H1 (cell line): ENCODE measurements around the gene CLDN9. TPM values are rescaled to one million over a fixed set of nuclear protein-coding genes. Genes with fewer than 3 reads are reported as not detected.

Experiments
- EP300 ChIP-seq, 2 experiments: IDR thresholded peaks; 1 replicate in 1 of 2; 2 replicates in 1 of 2; pipeline ENCODE4 v1.6.1; 2011 to 2012; ENCODE audit warnings: low read depth in 2 of 2, low read length in 2 of 2, mild to moderate bottlenecking in 2 of 2, borderline replicate concordance in 1 of 2, inconsistent platforms in 1 of 2, moderate library complexity in 1 of 2
- JUN ChIP-seq: IDR thresholded peaks from 2 replicates; pipeline ENCODE4 v1.6.1; 2011; ENCODE audit warnings: low read depth, mild to moderate bottlenecking, improper control_type of control experiment, low read length
- KDM4A ChIP-seq: IDR thresholded peaks from one replicate; pipeline ENCODE4 v1.7.1; 2012; ENCODE audit warnings: low read depth, mild to moderate bottlenecking, moderate library complexity, low read length, inconsistent platforms; ENCODE audit not compliant: severe bottlenecking
- NRF1 ChIP-seq: IDR thresholded peaks from 2 replicates; pipeline ENCODE4 v1.6.1; 2011; ENCODE audit warnings: mild to moderate bottlenecking, low read depth, low read length, improper control_type of control experiment
- SP1 ChIP-seq: IDR thresholded peaks from 2 replicates; pipeline ENCODE4 v1.6.1; 2011; ENCODE audit warnings: low read depth, low read length
- polyA plus RNA-seq, 7 experiments: library from polyadenylated mRNA; depleted of rRNA in 3 of 7; stranded (reverse) in 5 of 7; unstranded in 2 of 7; fragments of >200 nt in 5 of 7; fragments of 200-250 nt in 2 of 7; gene quantifications; 1 replicate in 5 of 7; 2 replicates in 1 of 7; 4 replicates in 1 of 7; pipeline versions ENCODE4 v1.2.1 to v1.2.3, GENCODE V29; 2011 to 2013; ENCODE audit warnings: missing spikeins in 2 of 7, mixed read lengths in 2 of 7
- total RNA-seq: library from RNA; stranded (reverse); fragmentation: NEBNext Ultra II Directional; extraction: Animal tissue kit (Norgen Biotek cat#: 25700); gene quantifications from 2 replicates; pipeline ENCODE4 v1.2.1, GENCODE V29; 2021
- TF ChIP-seq, protein P1 (sequence below): IDR thresholded peaks from 2 replicates; pipeline ENCODE4 v1.6.1; 2012; ENCODE audit warnings: inconsistent platforms

Gene CLDN9
- total and polyA plus RNA-seq, 2 of the 8 experiments (the other 6 are each of a cell fraction or from before 2014, with no cell fraction given), result 0.60 to 0.89 TPM

DNA sequence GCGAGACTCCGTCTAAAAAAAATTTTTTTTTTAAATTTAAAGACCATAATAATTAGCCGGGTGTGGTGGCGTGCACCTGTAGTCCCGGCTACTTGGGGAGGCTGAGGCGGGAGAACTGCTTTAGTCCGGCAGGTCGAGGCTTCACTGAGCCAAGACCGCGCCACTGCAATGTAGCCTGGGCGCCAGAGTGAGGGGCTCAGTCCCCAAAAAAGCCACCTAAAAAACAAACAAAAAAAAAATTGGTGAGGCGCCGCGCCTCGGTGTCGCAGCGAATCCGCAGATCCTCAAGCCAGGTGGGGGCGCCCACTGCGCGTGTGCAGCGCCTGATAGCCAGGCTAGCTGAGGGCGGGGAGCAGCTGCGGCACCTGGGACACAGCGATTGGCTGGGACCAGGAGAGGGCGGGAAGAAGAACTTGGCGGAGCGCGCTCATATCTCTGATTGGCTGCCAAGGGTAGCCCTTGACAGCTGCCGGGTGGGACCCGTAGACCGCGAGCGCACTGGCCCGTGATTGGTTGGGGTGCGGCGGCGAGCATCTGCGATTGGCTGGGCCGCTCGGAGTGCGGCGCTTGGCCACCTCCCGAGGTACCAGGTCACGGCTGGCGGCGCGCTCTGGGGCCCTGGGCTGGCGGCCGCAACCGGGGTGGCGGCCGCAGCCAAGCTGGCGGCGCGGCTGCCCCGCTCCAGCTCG, 9.0 kb upstream of the CLDN9 start (continued):
- TF ChIP-seq, protein P1, sequence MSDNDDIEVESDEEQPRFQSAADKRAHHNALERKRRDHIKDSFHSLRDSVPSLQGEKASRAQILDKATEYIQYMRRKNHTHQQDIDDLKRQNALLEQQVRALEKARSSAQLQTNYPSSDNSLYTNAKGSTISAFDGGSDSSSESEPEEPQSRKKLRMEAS, result peak; percentile 83
- TF ChIP-seq SP1 (peak; percentile 96), JUN (no peak), EP300 (IDR thresholded peaks at IDR 0.05; ENCODE audit: borderline replicate concordance in 1 of 2, low read depth in 2 of 2, low read length in 2 of 2) (peak in 1 of 2 experiments; percentile 36; a peak in 1 of 3 replicates), KDM4A (no peak), NRF1 (peak; percentile 69)
